ENCODE data around the gene ACOX2.

GRCh38 chr3:58574106-58574505 is 37.1 kb upstream of the ACOX2 start:
- no peak for TF ChIP-seq CTCF (IDR thresholded peaks at IDR 0.05)
- no peak for TF ChIP-seq EP300 (IDR thresholded peaks at IDR 0.05)
- no peak for TF ChIP-seq POLR2A (IDR thresholded peaks at IDR 0.05)
